GM19324 (cell line): ENCODE data around the gene CD1B.
"Not testable (repeated sequence)": the region's sequence is repeated elsewhere in the genome, so short reads cannot be mapped to it uniquely, and the experiment has no call there.

Source experiments
- ATAC-seq: cut with Tn5 transposase; IDR thresholded peaks from one replicate; pipeline ENCODE4 v1.9.1; 2021; ENCODE audit warnings: mild to moderate bottlenecking, moderate library complexity; ENCODE audit not compliant: unreplicated experiment, low FRiP score

CD1B gene

GRCh38 chr1:158331481-158332150, at the start of gene CD1B:
Gene CD1B, minus strand, starts transcription at chr1:158331531. Its CDS starts 108 bp downstream, at chr1:158331423.
- ATAC-seq: no peak

GRCh38 chr1:158374860-158375259, 43.5 kb upstream of the CD1B start:
- no peak for ATAC-seq

GRCh38 chr1:158374101-158374500, 42.8 kb upstream of the CD1B start:
- ATAC-seq: not testable (repeated sequence)

GRCh38 chr1:158371188-158371953, 40.0 kb upstream of the CD1B start:
- ATAC-seq: peak; percentile 59

GRCh38 chr1:158366783-158367182, 35.5 kb upstream of the CD1B start:
- no peak for ATAC-seq

- ATAC-seq: no peak
These were observed 31.6 kb upstream of the CD1B start for GRCh38 chr1:158362941-158363340.

- ATAC-seq: no peak
These were observed 31.2 kb upstream of the CD1B start for GRCh38 chr1:158362482-158362881.

- no peak for ATAC-seq
These were observed 26.1 kb upstream of the CD1B start for GRCh38 chr1:158357441-158357840.

- ATAC-seq: no peak
These were observed 25.3 kb upstream of the CD1B start for GRCh38 chr1:158356616-158357015.

- no peak for ATAC-seq
These were observed 24.5 kb upstream of the CD1B start for GRCh38 chr1:158355773-158356285.

GRCh38 chr1:158354255-158354654, 22.9 kb upstream of the CD1B start:
- no peak for ATAC-seq

GRCh38 chr1:158353303-158354075, 22.2 kb upstream of the CD1B start, which contains the start of gene CD1E:
Gene CD1E, plus strand, starts transcription at chr1:158353894. Its CDS starts 95 bp downstream, at chr1:158353989.
- no peak for ATAC-seq

- ATAC-seq: not testable (repeated sequence)
These were observed 17.6 kb upstream of the CD1B start for GRCh38 chr1:158348946-158349345.

GRCh38 chr1:158336413-158336812, 5.1 kb upstream of the CD1B start:
- not testable (repeated sequence) for ATAC-seq

GRCh38 chr1:158335213-158335532, 3.8 kb upstream of the CD1B start:
- ATAC-seq: no peak

- no peak for ATAC-seq
These were observed 3.3 kb upstream of the CD1B start for GRCh38 chr1:158334526-158335212.

GRCh38 chr1:158333405-158334155, 2.2 kb upstream of the CD1B start:
- ATAC-seq: no peak

GRCh38 chr1:158331106-158331425, 265 bp downstream of the CD1B start:
- no peak for ATAC-seq

- ATAC-seq: no peak
These were observed 783 bp downstream of the CD1B start for GRCh38 chr1:158330391-158331105.
